Left lobe of liver (tissue), 2 donors: Measurements from ENCODE around the gene CUL4B. TPM values are rescaled to one million over a fixed set of nuclear protein-coding genes. Genes with fewer than 3 reads are reported as not detected.
"Not testable (repeated sequence)": the region's sequence is repeated elsewhere in the genome, so short reads cannot be mapped to it uniquely, and the experiment has no call there.

ENCODE experiments used
- ATAC-seq: fragments of 200-7000 bp; cut with Tn5 transposase; one replicate; pipeline ENCODE4 v1.9.1; 2020; ENCODE audit warnings: mild to moderate bottlenecking, moderate library complexity
- DNase-seq: peaks from one replicate; pipeline ENCODE4 v3.0.0-alpha.2; 2020; ENCODE audit warnings: low spot score
- total RNA-seq: library from RNA; stranded (reverse); gene quantifications from one replicate; pipeline ENCODE4 v1.2.1, GENCODE V29; 2021
- donor health status: DM: no; HTN: no; CAD: no; lungs with moderate emphysema.
- donor health status: DM: no; HTN: yes; CAD: no.

The CUL4B gene
- total RNA-seq, 1 donor from 2014 or later = 11.3 TPM

DNA sequence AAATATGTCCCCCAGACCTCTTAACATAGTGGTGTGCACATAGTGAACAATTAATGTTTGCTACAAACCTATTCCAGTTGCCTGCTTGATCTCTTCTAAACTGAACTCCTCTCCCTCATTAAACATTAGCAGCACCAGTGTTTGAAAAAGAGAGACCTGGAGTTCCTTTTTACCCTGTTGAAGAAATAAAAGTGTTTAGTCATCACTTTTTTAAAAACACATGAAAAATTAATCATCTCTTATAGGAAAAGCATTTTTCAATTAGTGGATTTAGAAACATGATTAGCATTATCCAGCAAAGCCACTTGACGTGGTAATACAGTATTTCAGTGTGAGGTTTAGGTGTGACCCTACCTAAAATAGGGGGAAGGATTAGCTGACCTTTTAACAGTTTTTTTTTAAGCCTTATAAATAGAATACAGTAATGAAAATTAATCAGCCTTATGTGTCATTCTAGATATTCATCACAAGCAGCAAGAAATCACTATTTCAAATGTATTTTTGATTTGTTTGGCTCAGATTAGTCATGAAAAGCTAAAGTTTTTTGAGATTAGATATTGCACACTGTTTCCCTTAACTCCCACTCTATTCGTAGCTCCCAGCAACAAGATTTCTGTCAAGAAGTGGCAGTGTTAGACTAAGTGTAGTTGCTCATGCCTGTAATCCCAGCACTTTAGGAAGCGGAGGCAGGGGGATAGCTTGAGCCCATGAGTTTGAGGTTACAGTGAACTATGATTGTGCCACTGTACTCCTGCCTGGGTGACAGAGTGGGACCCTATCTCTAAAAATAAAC is 26.2 kb downstream of the CUL4B start:
- no peak for ATAC-seq
- no peak for DNase-seq

GRCh38 chrX:120522820-120523219 is 37.9 kb downstream of the CUL4B start:
- ATAC-seq (no peak), DNase-seq (no peak)

DNA sequence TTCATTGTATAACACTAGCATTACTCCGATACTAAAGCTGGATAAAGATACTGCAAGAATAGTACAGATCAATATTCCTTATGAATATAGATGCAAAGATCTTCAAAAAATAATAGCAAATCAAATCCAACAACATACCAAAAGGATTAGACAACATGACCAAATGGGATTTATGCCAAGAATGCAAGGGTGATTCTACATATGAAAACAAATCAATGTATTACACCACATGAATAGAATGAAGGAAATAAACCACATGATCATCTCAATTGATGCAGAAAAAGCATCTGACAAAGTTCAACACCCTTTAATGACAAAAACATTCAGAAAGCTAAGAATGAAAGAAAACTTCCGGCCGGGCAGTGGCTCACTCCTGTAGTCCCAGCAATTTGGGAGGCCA is 42.8 kb downstream of the CUL4B start:
- ATAC-seq = no peak
- DNase-seq = no peak

DNA sequence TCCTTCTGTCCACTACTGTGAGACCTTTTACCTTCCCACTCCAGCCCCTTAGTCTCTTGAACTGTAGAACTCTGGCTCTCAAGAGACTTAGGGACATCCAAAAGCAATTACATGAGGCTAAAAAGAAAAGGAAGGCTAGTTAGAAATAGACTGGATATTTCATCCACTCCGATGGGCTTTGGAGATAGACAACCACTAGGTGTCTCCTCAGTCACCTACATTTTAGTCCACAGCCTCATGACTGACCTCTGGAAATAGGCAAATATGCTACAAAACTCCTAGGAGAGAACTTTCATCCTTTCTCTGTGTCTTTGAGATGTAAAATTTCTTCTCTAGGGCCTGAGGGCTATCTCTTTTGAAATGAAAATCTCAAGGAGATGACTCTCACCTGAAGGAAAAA is 46.5 kb downstream of the CUL4B start:
- DNase-seq (no peak), ATAC-seq (peak; percentile 91)

DNA sequence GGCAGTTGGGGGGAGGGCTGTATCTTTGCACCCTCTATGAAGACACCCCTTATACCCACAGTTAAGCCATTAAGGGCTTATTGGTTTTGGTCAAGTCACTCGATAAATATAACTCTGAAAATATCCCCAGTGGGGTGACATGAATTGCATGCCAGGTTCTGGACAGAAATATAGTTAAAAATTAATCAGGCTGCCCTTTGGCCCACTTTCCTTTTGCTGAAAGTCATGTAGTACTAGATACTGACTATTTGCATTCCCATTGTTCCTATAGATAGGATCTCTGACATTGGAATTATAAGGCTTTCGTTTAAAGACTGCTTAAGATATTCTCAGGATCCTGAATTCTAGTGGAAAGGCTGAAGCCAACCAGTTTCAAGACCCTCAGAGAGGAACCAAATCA is 48.1 kb downstream of the CUL4B start:
- DNase-seq (no peak), ATAC-seq (peak; percentile 87)

DNA sequence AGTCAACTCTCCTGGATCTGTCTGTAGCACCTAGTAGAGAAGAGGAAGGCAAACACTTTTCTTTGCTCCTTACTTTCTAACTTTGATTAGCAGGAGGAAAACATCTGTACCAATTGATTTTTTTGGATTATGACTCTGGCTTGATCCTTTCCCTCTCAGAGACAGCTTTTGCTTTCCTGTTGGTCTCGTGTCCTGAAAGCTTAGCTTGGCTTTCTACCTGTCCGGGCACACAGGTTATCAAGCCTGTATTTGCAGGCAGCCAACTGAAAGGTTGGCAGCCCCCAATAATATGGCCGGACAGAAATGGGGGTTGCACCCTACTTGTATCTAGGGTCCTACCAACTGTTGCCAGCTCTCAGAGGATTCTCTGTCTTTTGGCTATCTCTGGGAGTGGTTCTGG is 48.5 kb downstream of the CUL4B start:
- peak; percentile 55 for ATAC-seq
- no peak for DNase-seq

DNA sequence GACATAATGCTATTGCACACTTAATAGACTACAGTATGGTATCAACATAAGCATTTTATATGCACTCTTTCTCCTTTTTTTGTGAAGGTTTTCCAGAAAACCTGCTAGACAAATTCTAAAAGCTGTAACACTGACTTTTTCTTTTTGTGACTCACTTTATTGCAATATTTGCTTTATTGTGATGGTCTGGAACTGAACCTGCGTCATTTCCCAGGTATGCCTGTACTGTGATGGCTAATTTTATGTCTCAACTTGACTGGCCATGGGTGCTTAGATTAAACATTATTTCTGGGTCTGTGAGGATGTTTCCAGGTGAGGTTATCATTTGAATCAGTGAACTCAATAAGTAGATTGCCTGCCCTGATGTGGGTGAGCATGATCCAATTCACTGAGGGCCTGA is 56.2 kb downstream of the CUL4B start:
- DNase-seq (no peak), ATAC-seq (no peak)

DNA sequence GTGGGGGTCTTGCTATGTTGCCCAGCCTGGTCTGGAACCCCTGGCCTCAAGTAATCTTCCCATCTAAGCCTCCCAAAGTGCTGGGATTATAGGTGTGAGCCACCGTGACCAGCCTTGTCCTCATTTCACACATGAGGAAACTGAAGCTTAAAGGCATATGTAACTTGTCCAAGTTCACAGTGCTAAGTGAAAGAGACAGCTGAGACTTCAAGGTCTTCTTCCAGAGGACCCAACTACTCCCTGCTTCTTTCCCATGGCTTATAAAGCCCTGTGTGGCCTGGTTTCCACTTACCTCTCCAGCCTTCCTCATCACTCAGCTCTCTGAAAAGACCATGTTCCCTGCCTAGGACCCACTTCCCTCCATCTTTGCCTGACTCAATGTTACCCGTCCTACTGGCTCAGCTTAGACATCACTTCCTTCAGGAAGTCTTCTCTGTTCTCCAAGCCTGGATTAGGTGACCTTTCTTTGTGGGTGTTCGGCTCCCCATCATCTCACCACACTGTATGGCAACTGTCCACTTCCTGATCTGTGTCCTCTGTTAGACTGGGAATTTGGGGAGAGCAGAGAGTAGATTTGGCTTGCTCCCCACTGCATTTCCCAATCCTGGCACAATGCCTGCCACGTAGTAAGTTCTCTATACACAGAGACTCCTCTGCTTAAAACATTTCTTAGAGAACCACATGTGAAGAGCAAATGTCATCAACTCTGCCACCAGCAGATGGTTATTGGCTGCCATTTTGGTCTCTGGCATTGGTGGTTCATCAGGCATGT is 61.3 kb downstream of the CUL4B start:
- no peak for DNase-seq
- ATAC-seq = peak; percentile 20

GRCh38 chrX:120490119-120490518 is 70.6 kb downstream of the CUL4B start:
- DNase-seq, ATAC-seq: not testable (repeated sequence)

DNA sequence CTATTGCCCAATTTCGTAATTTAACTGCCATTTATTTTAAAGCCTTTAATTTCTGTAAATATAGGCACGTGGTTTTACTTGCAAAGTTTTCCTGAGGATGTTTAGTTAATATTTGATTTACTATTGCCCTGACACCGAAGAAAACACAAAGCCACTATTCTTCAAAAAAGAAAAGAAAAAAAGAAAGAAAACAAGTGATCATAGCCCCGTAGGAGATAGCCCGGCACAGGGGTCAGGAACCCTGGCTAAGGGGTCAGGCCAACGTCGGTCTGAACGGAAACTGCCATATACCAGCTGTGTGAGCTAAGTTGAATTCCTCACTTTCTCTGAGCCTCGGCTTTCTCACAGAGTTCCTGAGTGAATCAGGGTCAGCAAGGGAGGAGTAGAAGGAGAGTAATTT is 74.0 kb downstream of the CUL4B start:
- DNase-seq (no peak), ATAC-seq (no peak)

DNA sequence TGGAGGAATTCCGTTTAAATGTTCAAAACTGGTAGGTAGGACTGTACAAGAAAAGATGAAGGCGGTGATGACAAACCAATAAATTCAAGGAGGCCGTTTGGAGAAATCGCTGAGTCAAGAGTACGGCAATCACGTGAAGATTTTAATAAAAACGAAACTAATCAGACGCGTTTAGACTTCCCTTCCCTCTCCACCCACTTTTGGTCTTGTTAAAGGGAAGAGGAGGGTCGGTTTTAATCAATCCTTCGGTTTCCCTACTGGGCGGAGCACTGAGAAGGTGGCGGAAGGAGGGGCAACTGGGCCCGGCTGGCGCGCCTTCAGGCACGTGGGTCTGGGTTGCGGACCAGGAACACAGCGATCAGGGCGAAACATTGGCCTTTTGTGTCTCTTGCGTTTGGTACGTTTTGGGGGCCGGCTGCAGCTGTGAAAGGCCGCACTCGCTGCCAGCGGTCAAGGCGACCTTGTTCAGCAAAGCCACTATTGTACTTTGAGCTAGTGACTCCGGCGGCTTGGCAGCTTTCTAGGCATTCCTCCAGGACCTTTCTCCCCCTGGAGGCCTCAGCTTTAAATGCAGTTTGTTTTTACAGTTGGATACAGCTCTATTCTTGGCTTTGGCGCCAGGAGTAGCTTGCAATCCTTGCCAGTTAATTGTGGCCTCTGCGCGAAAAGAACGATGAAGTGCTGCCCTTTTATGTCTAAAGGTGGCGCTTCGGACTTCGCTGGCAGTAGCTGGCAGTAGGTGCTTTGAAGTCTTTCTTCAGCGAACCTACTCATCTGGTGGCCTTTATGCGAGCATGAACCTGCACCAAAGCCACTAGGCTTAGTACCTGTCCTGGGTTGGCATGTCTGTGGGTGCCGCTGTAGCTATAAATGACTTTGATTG is 74.9 kb downstream of the CUL4B start:
- peak; percentile 93 for ATAC-seq
- DNase-seq = peak; percentile 85

DNA sequence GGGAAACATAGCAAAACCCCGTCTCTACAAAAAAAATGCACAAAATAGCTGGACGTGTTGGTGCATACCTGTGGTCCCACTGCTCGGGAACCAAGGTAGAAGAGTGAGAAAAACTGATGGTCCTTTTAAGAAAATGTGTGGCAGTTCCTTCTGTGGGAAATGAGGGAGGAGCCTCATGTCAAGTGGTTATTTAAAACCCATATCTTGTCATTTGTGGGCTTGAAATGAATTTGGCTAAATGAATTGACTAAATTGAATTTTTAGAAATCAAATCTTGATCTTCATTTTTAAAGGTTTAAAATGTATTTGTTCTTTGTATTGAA is 75.5 kb downstream of the CUL4B start:
- ATAC-seq = no peak
- no peak for DNase-seq

- no peak for ATAC-seq
- DNase-seq = no peak
These were observed 83.3 kb downstream of the CUL4B start for GRCh38 chrX:120477453-120477852.

- peak; percentile 81 for ATAC-seq
- no peak for DNase-seq
These were observed 84.0 kb downstream of the CUL4B start for GRCh38 chrX:120476714-120477113.

DNA sequence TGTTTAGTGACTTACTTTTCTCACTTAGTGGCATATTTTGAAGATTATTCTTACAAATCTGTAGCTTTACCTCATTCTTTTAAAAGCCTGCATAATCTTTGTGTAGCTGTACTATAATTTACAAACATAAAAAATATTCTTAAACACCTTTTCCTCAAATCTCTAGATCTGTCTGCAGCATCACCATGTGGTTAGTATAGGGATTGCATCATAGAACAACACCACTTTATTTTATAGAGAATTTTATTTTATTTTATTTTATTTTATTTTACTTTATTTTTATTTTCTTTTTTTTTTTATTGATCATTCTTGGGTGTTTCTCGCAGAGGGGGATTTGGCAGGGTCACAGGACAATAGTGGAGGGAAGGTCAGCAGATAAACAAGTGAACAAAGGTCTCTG is 85.3 kb downstream of the CUL4B start:
- not testable (repeated sequence) for DNase-seq
- ATAC-seq = peak; percentile 40

Other genes starting within 250 kb of the CUL4B start
- gene TMEM255A, start 249.5 kb downstream of the CUL4B start, total RNA-seq = 0.05 TPM
- gene ATP1B4, start 198.9 kb downstream of the CUL4B start, total RNA-seq = not detected
- 78.7 TPM for gene LAMP2, start 91.7 kb downstream of the CUL4B start, total RNA-seq
- gene MCTS1, start 43.1 kb upstream of the CUL4B start, total RNA-seq = 18.0 TPM
- gene C1GALT1C1, start 69.1 kb upstream of the CUL4B start, total RNA-seq = 12.5 TPM